Astrocyte of the spinal cord (primary cell): Measurements from ENCODE around the gene PTPDC1.

Source experiments
- DNase-seq: peaks from one replicate; pipeline ENCODE4 v3.0.0; 2011; ENCODE audit warnings: low read depth, low spot score
- H3K4me3 ChIP-seq: 2 replicates; pipeline ENCODE4 v1.5.1; 2011; ENCODE audit warnings: low read depth, mild to moderate bottlenecking, low read length, moderate library complexity
- in situ Hi-C: cut with HindIII; loops from 2 replicates; pipeline ENCODE4 v1.10.0; 2017; ENCODE audit warnings: low sequenced_read_pairs
- TF ChIP-seq, protein P1 (sequence below): IDR thresholded peaks from 2 replicates; pipeline ENCODE4 v1.5.1; 2012; ENCODE audit warnings: low read depth, mild to moderate bottlenecking, low read length, inconsistent platforms

Gene PTPDC1

DNA sequence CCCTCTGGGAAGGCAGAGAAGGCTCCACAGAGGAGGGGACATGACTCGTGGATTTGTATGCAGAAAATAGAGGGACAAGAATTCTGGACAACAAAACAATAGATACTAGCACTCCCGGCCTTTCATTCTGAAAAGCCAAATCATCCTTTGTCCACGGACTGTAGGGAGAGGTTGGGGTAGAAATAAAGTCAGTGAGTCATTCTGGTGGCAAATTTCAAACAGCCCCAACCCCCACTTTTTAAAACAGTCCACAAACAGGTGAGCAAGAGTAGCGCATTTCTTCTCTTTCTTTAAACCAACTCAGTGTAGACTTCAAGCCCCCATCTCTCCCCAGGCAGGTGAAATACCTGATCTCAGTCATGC is 56.1 kb downstream of the PTPDC1 start:
- H3K4me3 ChIP-seq, result no peak overlapping the region
- in situ Hi-C loops, result no loop called here

DNA sequence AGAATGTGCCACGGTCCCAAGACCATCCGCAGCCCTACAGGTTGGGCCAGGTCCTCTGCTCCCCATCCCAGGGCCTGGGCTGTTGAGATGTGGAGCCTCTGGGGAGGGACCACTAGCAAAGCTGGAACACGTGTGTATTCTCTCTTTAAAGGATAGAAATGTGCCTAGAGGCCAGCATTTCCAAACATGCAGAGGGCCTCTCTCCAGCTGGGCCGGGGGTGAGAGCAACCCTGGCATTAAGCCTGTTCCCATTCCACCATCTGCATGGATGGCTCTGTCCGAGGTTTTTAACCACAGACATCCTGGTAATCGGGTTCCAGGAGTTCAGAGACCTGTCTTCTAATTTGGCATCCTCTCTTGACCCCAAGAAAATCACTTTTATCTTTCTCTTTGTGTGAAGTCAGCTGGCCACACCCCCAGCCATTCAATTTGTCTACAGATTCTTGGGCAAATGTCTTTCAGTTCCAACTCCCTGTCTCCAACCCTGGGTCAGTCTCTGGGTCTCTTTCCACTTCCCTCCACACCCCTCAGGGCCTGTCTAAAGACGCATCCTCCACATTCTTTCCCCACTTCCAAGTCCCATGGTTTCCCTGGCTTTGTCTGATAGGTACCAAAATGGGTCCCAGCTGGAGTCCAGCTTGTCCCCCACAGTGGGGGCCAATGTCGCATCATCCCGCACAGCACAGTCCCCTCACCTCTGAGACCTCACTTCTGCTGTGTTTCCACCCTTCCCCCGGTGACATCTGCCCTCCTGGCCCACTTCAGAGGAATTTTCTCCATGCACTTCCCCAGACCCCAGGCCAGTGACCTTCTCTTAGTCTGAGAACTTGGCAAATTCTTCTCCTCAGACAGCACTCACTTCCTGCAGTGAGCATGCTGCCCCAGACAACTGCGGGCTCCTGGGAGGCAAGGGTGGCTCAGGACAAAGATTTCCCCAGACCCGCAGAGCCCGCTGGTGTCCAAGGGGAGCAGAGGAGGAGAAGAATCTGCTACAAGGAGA is 56.8 kb downstream of the PTPDC1 start:
- TF ChIP-seq, protein P1, sequence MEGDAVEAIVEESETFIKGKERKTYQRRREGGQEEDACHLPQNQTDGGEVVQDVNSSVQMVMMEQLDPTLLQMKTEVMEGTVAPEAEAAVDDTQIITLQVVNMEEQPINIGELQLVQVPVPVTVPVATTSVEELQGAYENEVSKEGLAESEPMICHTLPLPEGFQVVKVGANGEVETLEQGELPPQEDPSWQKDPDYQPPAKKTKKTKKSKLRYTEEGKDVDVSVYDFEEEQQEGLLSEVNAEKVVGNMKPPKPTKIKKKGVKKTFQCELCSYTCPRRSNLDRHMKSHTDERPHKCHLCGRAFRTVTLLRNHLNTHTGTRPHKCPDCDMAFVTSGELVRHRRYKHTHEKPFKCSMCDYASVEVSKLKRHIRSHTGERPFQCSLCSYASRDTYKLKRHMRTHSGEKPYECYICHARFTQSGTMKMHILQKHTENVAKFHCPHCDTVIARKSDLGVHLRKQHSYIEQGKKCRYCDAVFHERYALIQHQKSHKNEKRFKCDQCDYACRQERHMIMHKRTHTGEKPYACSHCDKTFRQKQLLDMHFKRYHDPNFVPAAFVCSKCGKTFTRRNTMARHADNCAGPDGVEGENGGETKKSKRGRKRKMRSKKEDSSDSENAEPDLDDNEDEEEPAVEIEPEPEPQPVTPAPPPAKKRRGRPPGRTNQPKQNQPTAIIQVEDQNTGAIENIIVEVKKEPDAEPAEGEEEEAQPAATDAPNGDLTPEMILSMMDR, result no peak
- in situ Hi-C loops, result no loop called here
- peak; percentile 34 for DNase-seq
- no peak overlapping the region for H3K4me3 ChIP-seq

More for the DNA sequence above, 56.1 kb downstream of the PTPDC1 start:
- DNase-seq, result no peak
- TF ChIP-seq, protein P1, result no peak

DNA sequence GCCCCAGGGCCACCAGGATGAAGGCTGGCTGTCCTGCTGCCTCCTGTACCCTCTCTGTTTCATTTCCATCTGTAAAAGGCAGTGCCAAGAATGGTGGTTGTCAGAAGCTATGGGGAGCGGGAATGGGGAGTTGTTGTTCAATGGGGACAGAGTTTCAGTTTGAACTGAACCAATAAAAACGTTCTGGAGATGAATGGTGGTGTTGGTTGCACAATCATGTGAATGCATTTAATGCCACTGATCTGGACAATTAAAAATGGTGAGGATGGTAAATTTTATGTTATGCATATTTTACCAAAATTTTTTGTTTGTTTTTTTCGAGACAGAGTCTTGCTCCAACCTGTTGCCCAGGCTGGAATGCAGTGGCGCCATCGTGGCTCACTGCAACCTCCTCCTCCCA is 58.1 kb downstream of the PTPDC1 start:
- TF ChIP-seq, protein P1, result no peak
- DNase-seq, result no peak
- H3K4me3 ChIP-seq, result no peak overlapping the region
- in situ Hi-C loops, result no loop called here

DNA sequence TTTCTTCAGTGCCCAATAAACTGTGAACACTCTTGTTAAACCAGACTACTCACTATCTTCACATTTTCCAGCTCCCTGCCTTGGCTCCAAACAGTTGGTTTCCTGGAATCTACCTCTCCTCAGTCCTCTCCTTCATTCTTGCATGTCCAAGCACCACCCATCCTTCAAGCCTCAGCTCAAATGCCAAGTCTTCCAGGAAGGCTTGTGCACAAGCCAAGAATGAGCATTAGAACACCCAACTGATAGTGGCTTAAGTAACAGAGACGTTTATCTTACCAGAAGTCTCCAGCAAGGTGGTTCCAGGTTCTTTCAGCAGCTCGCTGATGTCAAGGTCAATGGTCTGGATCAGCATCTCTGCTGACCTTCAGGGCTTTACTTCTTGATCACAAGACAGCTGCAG is 60.1 kb downstream of the PTPDC1 start:
- TF ChIP-seq, protein P1, result no peak
- no peak overlapping the region for H3K4me3 ChIP-seq
- in situ Hi-C loops, result no loop called here
- DNase-seq, result peak; percentile 53

DNA sequence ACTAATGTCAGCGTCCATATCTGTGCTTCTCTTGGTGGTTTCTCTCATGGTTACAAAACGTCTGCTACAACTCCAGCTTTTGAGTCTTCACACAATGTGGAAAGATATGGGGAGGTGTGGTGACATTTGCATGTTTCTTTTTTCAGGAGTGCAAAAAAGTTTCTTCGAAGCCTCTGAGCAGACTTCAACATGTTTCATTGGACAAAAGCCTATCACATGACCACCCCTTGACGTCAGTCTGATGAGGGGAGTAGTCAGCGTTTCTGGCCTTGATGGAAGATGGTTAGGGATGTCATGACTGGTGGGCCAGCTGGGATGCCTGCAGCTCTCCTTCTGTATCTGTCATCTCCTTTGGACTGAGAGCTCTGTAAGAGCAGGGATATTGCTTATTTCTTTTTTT is 61.4 kb downstream of the PTPDC1 start:
- no peak for DNase-seq
- in situ Hi-C loops, result no loop called here

DNA sequence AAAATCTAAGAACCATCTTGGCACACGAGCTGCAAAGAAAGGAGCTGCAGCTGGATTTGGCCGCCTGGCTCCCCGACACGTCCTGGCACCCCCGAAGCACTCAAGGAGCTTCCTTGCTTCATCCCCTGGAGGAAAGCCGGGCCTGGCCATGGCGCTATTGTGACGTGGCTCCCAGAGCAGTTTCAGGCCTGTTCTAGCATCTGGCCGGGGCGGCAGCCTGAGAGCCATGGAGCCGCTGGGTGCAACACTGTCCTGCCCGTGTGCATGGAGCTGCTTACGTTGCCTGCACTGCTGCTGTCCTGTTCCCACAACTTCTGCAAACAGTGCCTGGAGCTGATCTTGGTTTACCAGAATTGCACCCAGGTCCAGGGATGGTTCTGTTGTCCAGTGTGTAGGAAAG is 63.5 kb downstream of the PTPDC1 start:
- in situ Hi-C loops, result no loop called here
- DNase-seq, result no peak
- TF ChIP-seq, protein P1, result no peak
- no peak overlapping the region for H3K4me3 ChIP-seq

More for the DNA sequence above, 61.4 kb downstream of the PTPDC1 start:
- H3K4me3 ChIP-seq, result no peak overlapping the region
- TF ChIP-seq, protein P1, result no peak
